Naive B cell (primary cell): ENCODE results near the gene TMEM131. TPM values are rescaled to one million over a fixed set of nuclear protein-coding genes. Genes with fewer than 3 reads are reported as not detected.

Experiments used
- ATAC-seq, 2 donors: fragments of 150-1000 bp; cut with Tn5 transposase; 2 replicates each; pipeline ENCODE4 v1.10.0; 2021; ENCODE audit warnings: low read depth in 2 of 2, mild to moderate bottlenecking in 2 of 2, moderate library complexity in 2 of 2
- DNase-seq: peaks from one replicate; pipeline ENCODE4 v3.0.0; 2022
- H3K27ac Mint-ChIP-seq, 6 donors: one replicate each; pipeline ENCODE4 v1.8.0; 2020 to 2022; ENCODE audit warnings: mild to moderate bottlenecking in 6 of 6, mixed read lengths in 6 of 6, moderate library complexity in 5 of 6, inconsistent platforms in 2 of 6
- H3K27me3 Mint-ChIP-seq, 3 donors: one replicate each; pipeline ENCODE4 v1.8.0; 2021 to 2022; ENCODE audit warnings: mixed read lengths in 3 of 3, mild to moderate bottlenecking in 1 of 3
- H3K36me3 Mint-ChIP-seq, 2 donors: one replicate each; pipeline ENCODE4 v1.8.0; 2020 to 2022; ENCODE audit warnings: mixed read lengths in 2 of 2, inconsistent platforms in 1 of 2, mild to moderate bottlenecking in 1 of 2
- H3K4me1 Mint-ChIP-seq, 3 donors: one replicate each; pipeline ENCODE4 v1.8.0; 2020 to 2022; ENCODE audit warnings: mixed read lengths in 3 of 3, inconsistent platforms in 1 of 3, mild to moderate bottlenecking in 1 of 3, moderate library complexity in 1 of 3
- H3K4me3 Mint-ChIP-seq, 8 donors: one replicate each; pipeline ENCODE4 v1.8.0; 2020 to 2022; ENCODE audit warnings: mild to moderate bottlenecking in 8 of 8, mixed read lengths in 8 of 8, moderate library complexity in 8 of 8, inconsistent platforms in 2 of 8
- H3K9me3 Mint-ChIP-seq, 7 donors: one replicate each; pipeline ENCODE4 v1.8.0; 2020 to 2022; ENCODE audit warnings: mixed read lengths in 7 of 7, mild to moderate bottlenecking in 5 of 7, inconsistent platforms in 2 of 7, moderate library complexity in 1 of 7
- polyA plus RNA-seq, 6 donors: library from polyadenylated mRNA; unstranded; fragments of 300-500 nt; fragmentation: Illumina TruSeq; gene quantifications; one replicate each; pipeline ENCODE4 v1.2.3, GENCODE V29; 2021; ENCODE audit warnings: low read depth in 6 of 6

Gene TMEM131
- polyA plus RNA-seq, 6 donors from 2014 or later: 13.4 to 32.9 (median 19.1) TPM

GRCh38 chr2:97970293-97971060 is 25.3 kb downstream of the TMEM131 start:
- H3K9me3 Mint-ChIP-seq: peaks cover 7 to 26% (median 25%) of the 10 kb centered on the region in 7 donors
- DNase-seq (no peak), ATAC-seq (no peak)
- H3K27ac Mint-ChIP-seq: peak overlapping the region in 2 of 6 donors; percentile 24 to 81
- peaks cover 25 to 33% of the 10 kb centered on the region in 2 donors for H3K36me3 Mint-ChIP-seq
- H3K4me3 Mint-ChIP-seq: peak overlapping the region in 4 of 8 donors; percentile 6 to 62 (median 32)
- no peaks in the 10 kb centered on the region for H3K27me3 Mint-ChIP-seq
- H3K4me1 Mint-ChIP-seq: peaks cover 65 to 87% (median 75%) of the 10 kb centered on the region in 3 donors

GRCh38 chr2:97969081-97970067 is 26.4 kb downstream of the TMEM131 start:
- ATAC-seq: no peak
- no peak for DNase-seq
- Mint-ChIP-seq H3K36me3 (peaks cover 15 to 24% of the 10 kb centered on the region in 2 donors), H3K9me3 (peaks cover 6 to 19% (median 14%) of the 10 kb centered on the region in 7 donors), H3K27me3 (no peaks in the 10 kb centered on the region), H3K4me1 (peaks cover 74 to 90% (median 86%) of the 10 kb centered on the region in 3 donors), H3K4me3 (peak overlapping the region in 4 of 8 donors; percentile 17 to 69 (median 38)), H3K27ac (peak overlapping the region in 4 of 6 donors; percentile 27 to 81 (median 39))

- H3K36me3 Mint-ChIP-seq: peaks cover 2 to 11% of the 10 kb centered on the region in 2 donors
- H3K27me3 Mint-ChIP-seq: no peaks in the 10 kb centered on the region
- DNase-seq (no peak), ATAC-seq (no peak)
- peak overlapping the region in 1 of 8 donors; percentile 66 for H3K4me3 Mint-ChIP-seq
- H3K4me1 Mint-ChIP-seq: peaks cover 69 to 88% (median 80%) of the 10 kb centered on the region in 3 donors
- peaks cover 0 to 6% (median 3%) of the 10 kb centered on the region in 7 donors for H3K9me3 Mint-ChIP-seq
- H3K27ac Mint-ChIP-seq: peak overlapping the region in 3 of 6 donors; percentile 24 to 62 (median 58)
Observed at GRCh38 chr2:97967931-97968627, 27.7 kb downstream of the TMEM131 start.

- Mint-ChIP-seq H3K9me3 (peaks cover 0 to 11% (median 0%) of the 10 kb centered on the region in 7 donors), H3K36me3 (peaks cover 0 to 15% of the 10 kb centered on the region in 2 donors), H3K27ac (peak overlapping the region in 4 of 6 donors; percentile 58 to 73 (median 66)), H3K4me1 (peaks cover 70 to 94% (median 85%) of the 10 kb centered on the region in 3 donors), H3K4me3 (peak overlapping the region in 3 of 8 donors; percentile 1 to 68 (median 14)), H3K27me3 (no peaks in the 10 kb centered on the region)
- ATAC-seq (peak; percentile 51 to 62), DNase-seq (no peak)
Observed at GRCh38 chr2:97967216-97967592, 28.5 kb downstream of the TMEM131 start.

- Mint-ChIP-seq H3K4me3 (peak overlapping the region in 3 of 8 donors; percentile 1 to 17 (median 1)), H3K4me1 (peaks cover 68 to 94% (median 82%) of the 10 kb centered on the region in 3 donors), H3K36me3 (peaks cover 0 to 15% of the 10 kb centered on the region in 2 donors), H3K27ac (peak overlapping the region in 5 of 6 donors; percentile 23 to 74 (median 58)), H3K27me3 (no peaks in the 10 kb centered on the region), H3K9me3 (peaks cover 0 to 11% (median 0%) of the 10 kb centered on the region in 7 donors)
- DNase-seq (no peak), ATAC-seq (peak; percentile 21 to 28)
Observed at GRCh38 chr2:97966545-97967215, 29.1 kb downstream of the TMEM131 start.

- peak overlapping the region; percentile 7 to 85 (median 64) for H3K27ac Mint-ChIP-seq
- H3K4me3 Mint-ChIP-seq: peak overlapping the region in 1 of 8 donors; percentile 65
- H3K36me3 Mint-ChIP-seq: peaks cover 0 to 12% of the 10 kb centered on the region in 2 donors
- DNase-seq: no peak
- no peak for ATAC-seq
- H3K27me3 Mint-ChIP-seq: no peaks in the 10 kb centered on the region
- peaks cover 0 to 11% (median 0%) of the 10 kb centered on the region in 7 donors for H3K9me3 Mint-ChIP-seq
- H3K4me1 Mint-ChIP-seq: peaks cover 63 to 91% (median 72%) of the 10 kb centered on the region in 3 donors
Observed at GRCh38 chr2:97965116-97965515, 30.6 kb downstream of the TMEM131 start.

GRCh38 chr2:97963880-97964279 is 31.9 kb downstream of the TMEM131 start:
- ATAC-seq: no peak
- Mint-ChIP-seq H3K36me3 (peaks cover 0 to 8% of the 10 kb centered on the region in 2 donors), H3K27ac (no peak overlapping the region), H3K4me1 (peaks cover 63 to 91% (median 72%) of the 10 kb centered on the region in 3 donors), H3K4me3 (no peak overlapping the region), H3K27me3 (no peaks in the 10 kb centered on the region), H3K9me3 (peaks cover 0 to 11% (median 0%) of the 10 kb centered on the region in 7 donors)
- no peak for DNase-seq

- Mint-ChIP-seq H3K4me3 (no peak overlapping the region), H3K4me1 (peaks cover 66 to 91% (median 72%) of the 10 kb centered on the region in 3 donors), H3K27ac (peak overlapping the region in 2 of 6 donors; percentile 54 to 86), H3K9me3 (peaks cover 0 to 11% (median 0%) of the 10 kb centered on the region in 7 donors), H3K27me3 (no peaks in the 10 kb centered on the region), H3K36me3 (peaks cover 0 to 13% of the 10 kb centered on the region in 2 donors)
- ATAC-seq (no peak), DNase-seq (no peak)
Observed at GRCh38 chr2:97963079-97963406, 32.7 kb downstream of the TMEM131 start.

- peak in 1 of 2 donors; percentile 36 for ATAC-seq
- no peak for DNase-seq
- peaks cover 0 to 11% (median 0%) of the 10 kb centered on the region in 7 donors for H3K9me3 Mint-ChIP-seq
- no peak overlapping the region for H3K4me3 Mint-ChIP-seq
- no peaks in the 10 kb centered on the region for H3K27me3 Mint-ChIP-seq
- peaks cover 57 to 88% (median 66%) of the 10 kb centered on the region in 3 donors for H3K4me1 Mint-ChIP-seq
- peaks cover 0 to 13% of the 10 kb centered on the region in 2 donors for H3K36me3 Mint-ChIP-seq
- peak overlapping the region in 1 of 6 donors; percentile 26 for H3K27ac Mint-ChIP-seq
Observed at GRCh38 chr2:97961534-97961933, 34.2 kb downstream of the TMEM131 start.

- no peak for ATAC-seq
- H3K4me1 Mint-ChIP-seq: peaks cover 61 to 88% (median 71%) of the 10 kb centered on the region in 3 donors
- peaks cover 0 to 13% of the 10 kb centered on the region in 2 donors for H3K36me3 Mint-ChIP-seq
- H3K4me3 Mint-ChIP-seq: peak overlapping the region in 4 of 8 donors; percentile 7 to 70 (median 16)
- peak overlapping the region; percentile 10 to 90 (median 72) for H3K27ac Mint-ChIP-seq
- DNase-seq: no peak
- peaks cover 0 to 6% (median 0%) of the 10 kb centered on the region in 7 donors for H3K9me3 Mint-ChIP-seq
- H3K27me3 Mint-ChIP-seq: no peaks in the 10 kb centered on the region
Observed at GRCh38 chr2:97958184-97958583, 37.6 kb downstream of the TMEM131 start.

GRCh38 chr2:97957432-97958183 is 38.1 kb downstream of the TMEM131 start:
- no peak for DNase-seq
- Mint-ChIP-seq H3K4me3 (peak overlapping the region in 4 of 8 donors; percentile 0 to 70 (median 16)), H3K4me1 (peaks cover 59 to 88% (median 72%) of the 10 kb centered on the region in 3 donors)

More at GRCh38 chr2:97957432-97958183, 38.1 kb downstream of the TMEM131 start:
- H3K27me3 Mint-ChIP-seq: no peaks in the 10 kb centered on the region
- H3K9me3 Mint-ChIP-seq: peaks cover 0 to 4% (median 0%) of the 10 kb centered on the region in 7 donors
- ATAC-seq: peak; percentile 55 to 65
- peak overlapping the region; percentile 1 to 90 (median 79) for H3K27ac Mint-ChIP-seq
- H3K36me3 Mint-ChIP-seq: peaks cover 0 to 12% of the 10 kb centered on the region in 2 donors
